ENCODE data around the gene KRTAP5-7. TPM values are rescaled to one million over a fixed set of nuclear protein-coding genes. Genes with fewer than 3 reads are reported as not detected.
"Not testable (repeated sequence)": the region's sequence is repeated elsewhere in the genome, so short reads cannot be mapped to it uniquely, and the experiment has no call there.

KRTAP5-7 gene
- total RNA-seq, 1 donor from 2014 or later, result not detected

DNA sequence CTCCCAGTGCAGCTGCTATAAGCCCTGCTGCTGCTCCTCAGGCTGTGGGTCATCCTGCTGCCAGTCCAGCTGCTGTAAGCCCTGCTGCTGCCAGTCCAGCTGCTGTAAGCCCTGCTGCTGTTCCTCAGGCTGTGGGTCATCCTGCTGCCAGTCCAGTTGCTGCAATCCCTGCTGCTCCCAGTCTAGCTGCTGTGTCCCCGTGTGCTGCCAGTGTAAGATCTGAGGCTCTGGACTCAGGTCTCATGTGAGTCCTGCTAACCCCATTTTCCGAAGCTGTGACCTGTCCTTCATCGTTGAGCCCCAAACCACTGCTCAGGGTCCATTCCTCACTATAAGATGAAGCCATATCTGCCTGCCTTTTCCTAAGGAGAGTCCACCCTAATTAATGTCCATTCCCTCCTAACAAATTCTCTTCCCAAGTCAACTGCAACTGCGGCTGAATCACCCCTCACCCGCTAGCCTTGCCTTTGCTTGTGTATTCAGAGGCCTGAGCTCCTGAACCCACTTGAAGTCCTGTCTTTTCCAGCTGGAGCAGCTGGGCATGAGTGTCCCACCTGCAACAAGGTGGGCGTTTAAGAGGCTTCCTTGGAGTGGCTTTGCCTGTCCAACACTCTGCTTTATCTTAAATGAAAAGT, 626 bp downstream of the KRTAP5-7 start:
- H3K27me3 Mint-ChIP-seq (ENCODE audit: insufficient read depth, low read depth), result peaks cover 4% of the 10 kb centered on the region
- H3K9me3 Mint-ChIP-seq, result no peaks in the 10 kb centered on the region
- no peaks in the 10 kb centered on the region for H3K9me3 ChIP-seq (ENCODE audit: low read depth)
- no peaks in the 10 kb centered on the region for H3K4me1 ChIP-seq
- no peaks in the 10 kb centered on the region for H3K79me2 ChIP-seq (ENCODE audit: low read depth)
- no peak overlapping the region for H3K27ac Mint-ChIP-seq
- H3K36me3 ChIP-seq, result no peaks in the 10 kb centered on the region
- no peak overlapping the region for H2AFZ ChIP-seq (replicated peaks)
- no peaks in the 10 kb centered on the region for H4K20me1 ChIP-seq (ENCODE audit: low read depth)
- H3K4me2 ChIP-seq, result no peak overlapping the region
- H3K27me3 ChIP-seq, result no peaks in the 10 kb centered on the region
- H3K9ac ChIP-seq, result no peak overlapping the region
- TF ChIP-seq EZH2phosphoT487 (IDR thresholded peaks at IDR 0.05), result no peak
- TF ChIP-seq, protein P1, sequence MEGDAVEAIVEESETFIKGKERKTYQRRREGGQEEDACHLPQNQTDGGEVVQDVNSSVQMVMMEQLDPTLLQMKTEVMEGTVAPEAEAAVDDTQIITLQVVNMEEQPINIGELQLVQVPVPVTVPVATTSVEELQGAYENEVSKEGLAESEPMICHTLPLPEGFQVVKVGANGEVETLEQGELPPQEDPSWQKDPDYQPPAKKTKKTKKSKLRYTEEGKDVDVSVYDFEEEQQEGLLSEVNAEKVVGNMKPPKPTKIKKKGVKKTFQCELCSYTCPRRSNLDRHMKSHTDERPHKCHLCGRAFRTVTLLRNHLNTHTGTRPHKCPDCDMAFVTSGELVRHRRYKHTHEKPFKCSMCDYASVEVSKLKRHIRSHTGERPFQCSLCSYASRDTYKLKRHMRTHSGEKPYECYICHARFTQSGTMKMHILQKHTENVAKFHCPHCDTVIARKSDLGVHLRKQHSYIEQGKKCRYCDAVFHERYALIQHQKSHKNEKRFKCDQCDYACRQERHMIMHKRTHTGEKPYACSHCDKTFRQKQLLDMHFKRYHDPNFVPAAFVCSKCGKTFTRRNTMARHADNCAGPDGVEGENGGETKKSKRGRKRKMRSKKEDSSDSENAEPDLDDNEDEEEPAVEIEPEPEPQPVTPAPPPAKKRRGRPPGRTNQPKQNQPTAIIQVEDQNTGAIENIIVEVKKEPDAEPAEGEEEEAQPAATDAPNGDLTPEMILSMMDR (IDR thresholded peaks at IDR 0.05), result no peak
- TF ChIP-seq EZH2 (IDR thresholded peaks at IDR 0.05), result no peak
- no peak for DNase-seq (ENCODE audit: low spot score)
- no peaks in the 10 kb centered on the region for H3K36me3 Mint-ChIP-seq
- no peaks in the 10 kb centered on the region for H3F3A ChIP-seq (ENCODE audit: low read depth)
- no peak overlapping the region for H3K4me3 ChIP-seq
- H3K4me3 Mint-ChIP-seq, result no peak overlapping the region
- no peak overlapping the region for H3K27ac ChIP-seq
- H3K4me1 Mint-ChIP-seq, result peaks cover 7% of the 10 kb centered on the region

DNA sequence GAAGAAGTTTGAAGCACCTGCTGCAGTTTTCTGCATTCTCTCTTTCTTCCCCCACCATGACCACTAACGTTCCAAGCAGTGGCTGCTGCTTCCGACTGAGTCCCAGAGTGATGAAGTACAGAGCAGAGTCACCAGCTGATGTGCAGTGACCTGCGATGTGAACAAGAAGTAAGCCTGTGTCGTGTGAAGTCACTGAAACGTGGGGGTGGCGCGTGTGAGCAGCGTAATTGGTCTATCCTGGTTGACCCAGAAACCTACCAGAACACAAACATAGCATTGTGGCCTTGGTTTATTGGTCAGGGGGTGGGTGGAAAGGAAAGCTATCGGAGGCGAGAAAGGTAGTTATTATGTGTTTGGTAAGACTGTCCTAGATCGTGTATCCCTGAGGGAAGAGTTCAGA, 3.5 kb downstream of the KRTAP5-7 start:
- H3K4me3 Mint-ChIP-seq, result no peak overlapping the region
- DNase-seq (ENCODE audit: low spot score), result no peak
- TF ChIP-seq, protein P1 (IDR thresholded peaks at IDR 0.05), result no peak
- no peak for TF ChIP-seq EZH2 (IDR thresholded peaks at IDR 0.05)
- no peak for TF ChIP-seq EZH2phosphoT487 (IDR thresholded peaks at IDR 0.05)

DNA sequence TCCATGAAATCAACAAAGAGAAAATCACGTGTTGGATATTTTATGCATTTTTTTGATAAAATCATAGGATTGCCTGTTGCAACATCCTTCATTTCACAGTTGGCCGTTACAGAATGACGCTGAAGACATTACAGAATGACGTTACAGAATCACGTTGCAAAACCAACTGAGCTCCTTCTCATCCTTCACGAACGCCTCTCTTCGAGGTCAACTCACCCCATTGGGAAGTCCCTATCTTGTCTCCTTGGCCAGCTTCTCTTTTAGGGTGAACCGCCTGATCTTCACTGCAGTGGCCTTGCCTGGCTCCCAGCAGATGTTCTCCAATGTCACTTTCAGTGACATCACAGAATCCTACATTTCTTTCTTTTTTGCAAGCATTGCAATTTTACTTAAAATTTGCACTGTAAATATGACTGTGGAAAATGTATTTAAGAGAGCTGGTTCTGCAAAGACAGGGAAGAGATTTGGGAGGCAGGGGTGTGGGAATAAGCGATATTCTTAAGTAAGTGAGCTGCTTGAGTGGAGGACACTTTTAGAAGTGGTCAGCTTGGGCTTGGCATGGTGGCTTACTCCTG, 5.1 kb downstream of the KRTAP5-7 start:
- Histone ChIP-seq H3K4me3 (no peak overlapping the region), H4K20me1 (ENCODE audit: low read depth) (no peaks in the 10 kb centered on the region), H3K4me2 (no peak overlapping the region), H3K27me3 (no peaks in the 10 kb centered on the region), H3K36me3 (no peaks in the 10 kb centered on the region), H3K4me1 (no peaks in the 10 kb centered on the region), H3K9ac (no peak overlapping the region), H3F3A (ENCODE audit: low read depth) (no peaks in the 10 kb centered on the region), H3K27ac (no peak overlapping the region), H3K79me2 (ENCODE audit: low read depth) (no peaks in the 10 kb centered on the region), H3K9me3 (ENCODE audit: low read depth) (no peaks in the 10 kb centered on the region), H2AFZ (replicated peaks) (no peak overlapping the region)
- H3K4me3 Mint-ChIP-seq, result no peak overlapping the region
- H3K36me3 Mint-ChIP-seq, result no peaks in the 10 kb centered on the region
- H3K27ac Mint-ChIP-seq, result no peak overlapping the region
- no peak for DNase-seq (ENCODE audit: low spot score)
- H3K27me3 Mint-ChIP-seq (ENCODE audit: insufficient read depth, low read depth), result peaks cover 4% of the 10 kb centered on the region
- no peaks in the 10 kb centered on the region for H3K9me3 Mint-ChIP-seq
- no peak for TF ChIP-seq EZH2 (IDR thresholded peaks at IDR 0.05)
- TF ChIP-seq EZH2phosphoT487 (IDR thresholded peaks at IDR 0.05), result no peak
- TF ChIP-seq, protein P1 (IDR thresholded peaks at IDR 0.05), result no peak
- H3K4me1 Mint-ChIP-seq, result no peaks in the 10 kb centered on the region

More for the DNA sequence above, 3.5 kb downstream of the KRTAP5-7 start:
- Histone ChIP-seq H3K9ac (no peak overlapping the region), H3K4me3 (no peak overlapping the region), H3K4me2 (no peak overlapping the region), H3K9me3 (ENCODE audit: low read depth) (no peaks in the 10 kb centered on the region), H3K36me3 (no peaks in the 10 kb centered on the region), H2AFZ (replicated peaks) (no peak overlapping the region), H3K27ac (no peak overlapping the region), H3K27me3 (no peaks in the 10 kb centered on the region), H3K4me1 (no peaks in the 10 kb centered on the region), H3F3A (ENCODE audit: low read depth) (no peaks in the 10 kb centered on the region), H3K79me2 (ENCODE audit: low read depth) (no peaks in the 10 kb centered on the region), H4K20me1 (ENCODE audit: low read depth) (no peaks in the 10 kb centered on the region)
- H3K4me1 Mint-ChIP-seq, result peaks cover 7% of the 10 kb centered on the region
- peaks cover 4% of the 10 kb centered on the region for H3K27me3 Mint-ChIP-seq (ENCODE audit: insufficient read depth, low read depth)
- no peak overlapping the region for H3K27ac Mint-ChIP-seq
- H3K36me3 Mint-ChIP-seq, result no peaks in the 10 kb centered on the region
- H3K9me3 Mint-ChIP-seq, result no peaks in the 10 kb centered on the region

DNA sequence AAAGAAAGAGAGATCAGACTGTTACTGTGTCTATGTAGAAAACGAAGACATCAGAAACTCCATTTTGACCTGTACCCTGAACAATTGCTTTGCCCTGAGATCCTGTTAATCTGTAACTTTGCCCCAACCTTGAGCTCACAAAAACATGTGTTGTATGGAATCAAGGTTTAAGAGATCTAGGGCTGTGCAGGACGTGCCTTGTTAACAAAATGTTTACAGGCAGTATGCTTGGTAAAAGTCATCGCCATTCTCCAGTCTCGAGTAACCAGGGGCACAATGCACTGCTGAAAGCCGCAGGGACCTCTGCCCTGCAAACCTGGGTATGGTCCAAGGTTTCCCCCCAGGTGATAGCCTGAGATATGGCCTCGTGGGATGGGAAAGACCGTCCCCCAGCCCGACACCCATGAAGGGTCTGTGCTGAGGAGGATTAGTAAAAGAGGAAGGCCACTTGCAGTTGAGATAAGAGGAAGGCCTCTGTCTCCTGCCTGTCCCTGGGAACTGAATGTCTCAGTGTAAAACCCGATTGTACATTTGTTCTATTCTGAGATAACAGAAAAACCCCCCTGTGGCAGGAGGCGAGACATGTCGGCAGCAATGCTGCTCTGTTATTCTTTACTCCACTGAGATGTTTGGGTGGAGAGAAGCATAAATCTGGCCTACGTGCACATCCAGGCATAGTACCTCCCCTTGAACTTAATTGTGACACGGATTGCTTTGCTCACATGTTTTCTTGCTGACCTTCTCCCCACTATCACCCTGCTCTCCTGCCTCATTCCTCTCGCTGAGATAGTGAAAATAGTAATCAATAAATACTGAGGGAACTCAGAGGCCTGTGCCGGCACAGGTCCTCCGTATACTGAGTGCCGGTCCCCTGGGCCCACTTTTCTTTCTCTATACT, 7.9 kb downstream of the KRTAP5-7 start:
- not testable (repeated sequence) for H3K27ac ChIP-seq

More for the DNA sequence above, 7.9 kb downstream of the KRTAP5-7 start:
- H3K27ac Mint-ChIP-seq; H3K27me3 Mint-ChIP-seq (ENCODE audit: insufficient read depth, low read depth); H3K4me1 ChIP-seq; H3K4me1 Mint-ChIP-seq; H2AFZ ChIP-seq (replicated peaks); H3K9me3 Mint-ChIP-seq; H3F3A ChIP-seq (ENCODE audit: low read depth); H4K20me1 ChIP-seq (ENCODE audit: low read depth); H3K4me3 Mint-ChIP-seq; H3K9me3 ChIP-seq (ENCODE audit: low read depth); H3K79me2 ChIP-seq (ENCODE audit: low read depth); H3K27me3 ChIP-seq; H3K9ac ChIP-seq; DNase-seq (ENCODE audit: low spot score); H3K36me3 ChIP-seq; H3K4me3 ChIP-seq; H3K4me2 ChIP-seq; H3K36me3 Mint-ChIP-seq: not testable (repeated sequence)
